ENCODE data around the gene PACSIN1. TPM values are rescaled to one million over a fixed set of nuclear protein-coding genes. Genes with fewer than 3 reads are reported as not detected.

The PACSIN1 gene
- total RNA-seq, 2 experiments from 2014 or later = 0.07 to 0.15 TPM

- Mint-ChIP-seq H3K36me3 (ENCODE audit: low read depth) (no peaks in the 10 kb centered on the region), H3K4me1 (ENCODE audit: low read depth) (peaks cover 13% of the 10 kb centered on the region), H3K4me3 (no peak overlapping the region), H3K27me3 (ENCODE audit: low read depth) (no peaks in the 10 kb centered on the region), H3K9me3 (no peaks in the 10 kb centered on the region), H3K27ac (no peak overlapping the region)
- CTCF ChIA-PET = interaction anchor here (1.3 kb wide), 1 partner anchor 118 kb away, joined by 5 read pairs; no protein-coding TSS in a partner anchor
- DNase-seq = no peak
- intact Hi-C loops (cut with micrococcal nuclease) = no loop called here
These were observed 24.7 kb downstream of the PACSIN1 start for GRCh38 chr6:34490390-34491090.

GRCh38 chr6:34491091-34491430 lies 25.2 kb downstream of the PACSIN1 start:
- H3K4me1 Mint-ChIP-seq (ENCODE audit: low read depth) = peaks cover 7% of the 10 kb centered on the region
- H3K27me3 Mint-ChIP-seq (ENCODE audit: low read depth) = no peaks in the 10 kb centered on the region
- DNase-seq = no peak
- intact Hi-C loops (cut with micrococcal nuclease) = no loop called here
- no peak overlapping the region for H3K4me3 Mint-ChIP-seq
- CTCF ChIA-PET = interaction anchor here (1.3 kb wide), 1 partner anchor 118 kb away, joined by 5 read pairs; no protein-coding TSS in a partner anchor
- H3K9me3 Mint-ChIP-seq = no peaks in the 10 kb centered on the region
- no peaks in the 10 kb centered on the region for H3K36me3 Mint-ChIP-seq (ENCODE audit: low read depth)
- no peak overlapping the region for H3K27ac Mint-ChIP-seq

- Mint-ChIP-seq H3K27ac (no peak overlapping the region), H3K4me1 (ENCODE audit: low read depth) (peaks cover 4% of the 10 kb centered on the region), H3K9me3 (no peaks in the 10 kb centered on the region), H3K4me3 (no peak overlapping the region), H3K27me3 (ENCODE audit: low read depth) (no peaks in the 10 kb centered on the region), H3K36me3 (ENCODE audit: low read depth) (no peaks in the 10 kb centered on the region)
- intact Hi-C loops (cut with micrococcal nuclease) = no loop called here
- CTCF ChIA-PET = no interaction called here
- no peak for DNase-seq
These were observed 27.5 kb downstream of the PACSIN1 start for GRCh38 chr6:34493344-34493743.

- intact Hi-C loops (cut with micrococcal nuclease) = no loop called here
- CTCF ChIA-PET = interaction anchor here (0.6 kb wide), 1 partner anchor 387 kb away, joined by 4 read pairs; no protein-coding TSS in a partner anchor
- H3K27ac Mint-ChIP-seq = no peak overlapping the region
- peaks cover 4% of the 10 kb centered on the region for H3K4me1 Mint-ChIP-seq (ENCODE audit: low read depth)
- H3K9me3 Mint-ChIP-seq = no peaks in the 10 kb centered on the region
- no peak overlapping the region for H3K4me3 Mint-ChIP-seq
- no peaks in the 10 kb centered on the region for H3K36me3 Mint-ChIP-seq (ENCODE audit: low read depth)
- DNase-seq = no peak
- no peaks in the 10 kb centered on the region for H3K27me3 Mint-ChIP-seq (ENCODE audit: low read depth)
These were observed 29.1 kb downstream of the PACSIN1 start for GRCh38 chr6:34494973-34495372.

GRCh38 chr6:34496103-34496685 lies 30.3 kb downstream of the PACSIN1 start:
- H3K9me3 Mint-ChIP-seq = no peaks in the 10 kb centered on the region

GRCh38 chr6:34497411-34497810 lies 31.5 kb downstream of the PACSIN1 start:
- Mint-ChIP-seq H3K4me1 (ENCODE audit: low read depth) (no peaks in the 10 kb centered on the region), H3K27ac (no peak overlapping the region), H3K9me3 (no peaks in the 10 kb centered on the region), H3K27me3 (ENCODE audit: low read depth) (no peaks in the 10 kb centered on the region), H3K36me3 (ENCODE audit: low read depth) (no peaks in the 10 kb centered on the region), H3K4me3 (no peak overlapping the region)
- intact Hi-C loops (cut with micrococcal nuclease) = no loop called here
- CTCF ChIA-PET = interaction anchor here (0.6 kb wide), 1 partner anchor 726 kb away, joined by 3 read pairs; no protein-coding TSS in a partner anchor
- no peak for DNase-seq

More at GRCh38 chr6:34496103-34496685, 30.3 kb downstream of the PACSIN1 start:
- intact Hi-C loops (cut with micrococcal nuclease) = no loop called here
- Mint-ChIP-seq H3K27me3 (ENCODE audit: low read depth) (no peaks in the 10 kb centered on the region), H3K4me3 (no peak overlapping the region), H3K36me3 (ENCODE audit: low read depth) (no peaks in the 10 kb centered on the region), H3K4me1 (ENCODE audit: low read depth) (peaks cover under 1% of the 10 kb centered on the region), H3K27ac (no peak overlapping the region)
- CTCF ChIA-PET = no interaction called here
- DNase-seq = no peak

GRCh38 chr6:34506718-34507117 lies 40.8 kb downstream of the PACSIN1 start:
- no peaks in the 10 kb centered on the region for H3K36me3 Mint-ChIP-seq (ENCODE audit: low read depth)
- H3K4me3 Mint-ChIP-seq = no peak overlapping the region
- H3K4me1 Mint-ChIP-seq (ENCODE audit: low read depth) = no peaks in the 10 kb centered on the region
- CTCF ChIA-PET = no interaction called here
- H3K9me3 Mint-ChIP-seq = peaks cover 5% of the 10 kb centered on the region
- intact Hi-C loops (cut with micrococcal nuclease) = no loop called here
- H3K27ac Mint-ChIP-seq = no peak overlapping the region
- no peak for DNase-seq
- no peaks in the 10 kb centered on the region for H3K27me3 Mint-ChIP-seq (ENCODE audit: low read depth)

- no peaks in the 10 kb centered on the region for H3K36me3 Mint-ChIP-seq (ENCODE audit: low read depth)
- CTCF ChIA-PET = no interaction called here
These were observed 42.5 kb downstream of the PACSIN1 start for GRCh38 chr6:34508425-34508824.

GRCh38 chr6:34509782-34510181 lies 43.9 kb downstream of the PACSIN1 start:
- CTCF ChIA-PET = interaction anchor here (0.9 to 1.0 kb wide), 2 partner anchors 36 to 98 kb away, joined by 3 to 5 read pairs; no protein-coding TSS in a partner anchor
- H3K9me3 Mint-ChIP-seq = peaks cover 5% of the 10 kb centered on the region
- no peak overlapping the region for H3K27ac Mint-ChIP-seq
- H3K36me3 Mint-ChIP-seq (ENCODE audit: low read depth) = no peaks in the 10 kb centered on the region
- intact Hi-C loops (cut with micrococcal nuclease) = no loop called here
- DNase-seq = no peak
- H3K27me3 Mint-ChIP-seq (ENCODE audit: low read depth) = no peaks in the 10 kb centered on the region
- H3K4me3 Mint-ChIP-seq = no peak overlapping the region
- no peaks in the 10 kb centered on the region for H3K4me1 Mint-ChIP-seq (ENCODE audit: low read depth)

More at GRCh38 chr6:34508425-34508824, 42.5 kb downstream of the PACSIN1 start:
- H3K4me3 Mint-ChIP-seq = no peak overlapping the region
- intact Hi-C loops (cut with micrococcal nuclease) = no loop called here
- no peaks in the 10 kb centered on the region for H3K27me3 Mint-ChIP-seq (ENCODE audit: low read depth)
- H3K9me3 Mint-ChIP-seq = peaks cover 5% of the 10 kb centered on the region
- no peak overlapping the region for H3K27ac Mint-ChIP-seq
- no peaks in the 10 kb centered on the region for H3K4me1 Mint-ChIP-seq (ENCODE audit: low read depth)
- DNase-seq = no peak

- DNase-seq = no peak
- no peaks in the 10 kb centered on the region for H3K27me3 Mint-ChIP-seq (ENCODE audit: low read depth)
- intact Hi-C loops (cut with micrococcal nuclease) = no loop called here
- H3K27ac Mint-ChIP-seq = no peak overlapping the region
- no peaks in the 10 kb centered on the region for H3K36me3 Mint-ChIP-seq (ENCODE audit: low read depth)
- peaks cover 5% of the 10 kb centered on the region for H3K9me3 Mint-ChIP-seq
- CTCF ChIA-PET = interaction anchor here (1.0 kb wide), 1 partner anchor 98 kb away, joined by 5 read pairs; no protein-coding TSS in a partner anchor
- H3K4me3 Mint-ChIP-seq = no peak overlapping the region
- H3K4me1 Mint-ChIP-seq (ENCODE audit: low read depth) = no peaks in the 10 kb centered on the region
These were observed 44.4 kb downstream of the PACSIN1 start for GRCh38 chr6:34510299-34510698.

- no peaks in the 10 kb centered on the region for H3K36me3 Mint-ChIP-seq (ENCODE audit: low read depth)
- H3K27ac Mint-ChIP-seq = no peak overlapping the region
- no peak for DNase-seq
- intact Hi-C loops (cut with micrococcal nuclease) = no loop called here
- H3K4me3 Mint-ChIP-seq = no peak overlapping the region
- H3K4me1 Mint-ChIP-seq (ENCODE audit: low read depth) = no peaks in the 10 kb centered on the region
- CTCF ChIA-PET = no interaction called here
- H3K9me3 Mint-ChIP-seq = peaks cover 5% of the 10 kb centered on the region
- no peaks in the 10 kb centered on the region for H3K27me3 Mint-ChIP-seq (ENCODE audit: low read depth)
These were observed 45.5 kb downstream of the PACSIN1 start for GRCh38 chr6:34511214-34511914.

GRCh38 chr6:34511915-34512737 lies 46.2 kb downstream of the PACSIN1 start:
- no peak for DNase-seq
- no peak overlapping the region for H3K27ac Mint-ChIP-seq
- intact Hi-C loops (cut with micrococcal nuclease) = no loop called here
- H3K4me3 Mint-ChIP-seq = no peak overlapping the region
- H3K9me3 Mint-ChIP-seq = peaks cover 5% of the 10 kb centered on the region
- H3K36me3 Mint-ChIP-seq (ENCODE audit: low read depth) = no peaks in the 10 kb centered on the region
- no peaks in the 10 kb centered on the region for H3K27me3 Mint-ChIP-seq (ENCODE audit: low read depth)
- no peaks in the 10 kb centered on the region for H3K4me1 Mint-ChIP-seq (ENCODE audit: low read depth)
- CTCF ChIA-PET = no interaction called here

Data from activated naive CD4-positive, alpha-beta T cell treated with anti-CD3 and anti-CD28 coated beads for 36 hours (primary cell).